K562 (cell line): Measurements from ENCODE around the gene ZNF440. TPM values are rescaled to one million over a fixed set of nuclear protein-coding genes. Genes with fewer than 3 reads are reported as not detected.

Experiments used
- ARID3B ChIP-seq: fragments of 250-450 bp; sonication (Bioruptor Pico); IDR thresholded peaks from 2 replicates; pipeline ENCODE4 v1.4.0; 2020; ENCODE audit warnings: borderline replicate concordance
- CBFA2T3 ChIP-seq: fragments of 450-650 bp; IDR thresholded peaks from 2 replicates; pipeline ENCODE4 v1.6.1; 2017
- E2F6 ChIP-seq, 2 experiments: IDR thresholded peaks; 2 replicates each; pipeline ENCODE4 v1.6.1; 2011; ENCODE audit warnings: borderline replicate concordance in 1 of 2, control low read depth in 1 of 2, low read depth in 1 of 2, low read length in 1 of 2, mild to moderate bottlenecking in 1 of 2, mixed read lengths in 1 of 2, moderate library complexity in 1 of 2; ENCODE audit not compliant: insufficient read depth in 1 of 2, insufficient read length in 1 of 2, poor library complexity in 1 of 2, severe bottlenecking in 1 of 2; ENCODE audit errors: extremely low read depth in 1 of 2
- MAZ ChIP-seq, 2 experiments: fragments of 450-650 bp in 1 of 2; sonication (generic) in 1 of 2; formaldehyde crosslinking; IDR thresholded peaks in 1 of 2; conservative IDR thresholded peaks in 1 of 2; 2 replicates each; pipeline versions ENCODE4 v1.4.0 to v1.5.0; 2020; ENCODE audit warnings: mild to moderate bottlenecking in 1 of 2, missing genetic modification reagents in 1 of 2
- MTF1 ChIP-seq: fragments of 250-450 bp; sonication (Bioruptor Pico); IDR thresholded peaks from 2 replicates; pipeline ENCODE4 v1.9.0; 2021; ENCODE audit warnings: moderate library complexity, mild to moderate bottlenecking, inconsistent platforms, borderline replicate concordance
- PHB2 ChIP-seq: fragments of 450-650 bp; IDR thresholded peaks from 2 replicates; pipeline ENCODE4 v1.6.1; 2017; ENCODE audit warnings: low read depth
- RAD21 ChIP-seq, 2 experiments: fragments of 250-450 bp in 1 of 2; fragments of 450-650 bp in 1 of 2; sonication (Bioruptor Pico) in 1 of 2; formaldehyde crosslinking in 1 of 2; IDR thresholded peaks in 1 of 2; conservative IDR thresholded peaks in 1 of 2; 2 replicates each; pipeline versions ENCODE4 v1.4.0 to v1.8.0; 2020 to 2022; ENCODE audit warnings: mild to moderate bottlenecking in 2 of 2, moderate library complexity in 1 of 2
- REST ChIP-seq, 2 experiments: fragments of 450-650 bp; formaldehyde crosslinking in 1 of 2; IDR thresholded peaks; 2 replicates each; pipeline versions ENCODE4 v1.4.0 to v1.6.1; 2014 to 2020; ENCODE audit warnings: mild to moderate bottlenecking in 2 of 2, borderline replicate concordance in 1 of 2, low read depth in 1 of 2
- SMC3 ChIP-seq: conservative IDR thresholded peaks from 2 replicates; pipeline ENCODE4 v1.6.1; 2011; ENCODE audit warnings: low read depth, low read length, improper control_type of control experiment; ENCODE audit not compliant: insufficient read depth
- TGIF2 ChIP-seq: sonication (generic); formaldehyde crosslinking; IDR thresholded peaks from 2 replicates; pipeline ENCODE4 v1.8.1; 2022; ENCODE audit warnings: mild to moderate bottlenecking, missing genetic modification reagents, moderate library complexity
- XRCC5 ChIP-seq: fragments of 200-400 bp; formaldehyde crosslinking; IDR thresholded peaks from 2 replicates; pipeline ENCODE4 v1.6.1; 2017; ENCODE audit warnings: low read depth, mild to moderate bottlenecking, low read length
- ZNF431 ChIP-seq: sonication (generic); formaldehyde crosslinking; IDR thresholded peaks from 2 replicates; pipeline ENCODE4 v1.8.0; 2022; ENCODE audit warnings: mild to moderate bottlenecking, missing genetic modification reagents
- polyA plus RNA-seq, 8 experiments: library from polyadenylated mRNA; depleted of rRNA in 4 of 8; stranded (reverse) in 5 of 8; unstranded in 3 of 8; fragments of >200 nt; fragmentation: Nextera tagmentation in 2 of 8; fragmentation: Illumina TruSeq in 1 of 8; extraction: Ambion mirVana in 2 of 8; extraction: Trizol in 1 of 8; gene quantifications; 2 replicates each; pipeline versions ENCODE4 v1.2.1 to v1.2.3, GENCODE V29; 2011 to 2014; ENCODE audit warnings: inconsistent platforms in 1 of 8, missing spikeins in 1 of 8
- total RNA-seq, 7 experiments: library from RNA; depleted of rRNA in 6 of 7; stranded (reverse); fragments of >200 nt in 6 of 7; fragmentation: Illumina TruSeq in 2 of 7; extraction: Trizol in 2 of 7; gene quantifications; 2 replicates each; pipeline versions ENCODE4 v1.2.1 to v1.2.3, GENCODE V29; 2011 to 2021; ENCODE audit warnings: low replicate concordance in 1 of 7

Gene ZNF440
- total and polyA plus RNA-seq, 9 of the 15 experiments (the other 6 are each of a cell fraction or from before 2014, with no cell fraction given): 5.9 to 32.6 (median 13.4) TPM

GRCh38 chr19:11797491-11797890 lies 16.6 kb upstream of the ZNF440 start (continued):
- TF ChIP-seq MAZ (CRISPR knock-in tag; conservative IDR thresholded peaks at IDR 0.05 in 1 of 2, IDR thresholded peaks at IDR 0.05 in 1 of 2) (0 out of 4 replicates have a peak, but pooled peaks of 1 of the 2 experiments have one; percentile 41), E2F6 (IDR thresholded peaks at IDR 0.05; ENCODE audit: borderline replicate concordance in 1 of 2, extremely low read depth in 1 of 2, insufficient read depth in 1 of 2, insufficient read length in 1 of 2, low read depth in 1 of 2, low read length in 1 of 2, poor library complexity in 1 of 2, severe bottlenecking in 1 of 2) (peak in 1 of 2 experiments; percentile 83), XRCC5 (peak; percentile 23; the same call in 1 of the 2 replicates), REST (IDR thresholded peaks at IDR 0.05; ENCODE audit: borderline replicate concordance) (peak; percentile 59; the same call in 1 of the 2 replicates), REST (CRISPR knock-in tag; IDR thresholded peaks at IDR 0.05; ENCODE audit: low read depth) (no peak), SMC3 (0 out of 2 replicates have a peak, but pooled peaks have one; percentile 38), ARID3B (CRISPR knock-in tag) (no peak), TGIF2 (CRISPR knock-in tag) (no peak), PHB2 (no peak), RAD21 (CRISPR knock-in tag; conservative IDR thresholded peaks at IDR 0.05 in 1 of 2, IDR thresholded peaks at IDR 0.05 in 1 of 2) (peak; percentile 6 to 55; a peak in 2 of 4 replicates), CBFA2T3 (peak; percentile 43), ZNF431 (CRISPR knock-in tag) (no peak), MTF1 (CRISPR knock-in tag) (no peak)
- TF ChIP-seq, all 486 proteins: peak for 14
